NCI-H187 (cell line): Measurements from ENCODE around the gene GLI2.

Experiments
- DNase-seq, 2 experiments: peaks; one replicate each; lab custom pipeline; 2025; lab: John Stamatoyannopoulos, UW

The GLI2 gene

GRCh38 chr2:120758181-120759144 lies 22.8 kb downstream of the GLI2 start:
- no peak for DNase-seq

- no peak for DNase-seq
These were observed 24.1 kb downstream of the GLI2 start for GRCh38 chr2:120759543-120760331.

- no peak for DNase-seq
These were observed 24.9 kb downstream of the GLI2 start for GRCh38 chr2:120760446-120761135.

GRCh38 chr2:120761164-120761861 lies 25.6 kb downstream of the GLI2 start:
- no peak for DNase-seq

GRCh38 chr2:120761911-120762310 lies 26.2 kb downstream of the GLI2 start:
- no peak for DNase-seq

- no peak for DNase-seq
These were observed 26.8 kb downstream of the GLI2 start for GRCh38 chr2:120762341-120763061.

GRCh38 chr2:120763508-120763907 lies 27.8 kb downstream of the GLI2 start:
- DNase-seq: no peak

GRCh38 chr2:120763931-120764330 lies 28.3 kb downstream of the GLI2 start:
- no peak for DNase-seq

- DNase-seq: no peak
These were observed 28.8 kb downstream of the GLI2 start for GRCh38 chr2:120764492-120764891.

- no peak for DNase-seq
These were observed 29.5 kb downstream of the GLI2 start for GRCh38 chr2:120764991-120765677.

GRCh38 chr2:120765678-120766469 lies 30.2 kb downstream of the GLI2 start:
- DNase-seq: no peak

- DNase-seq: no peak
These were observed 31.0 kb downstream of the GLI2 start for GRCh38 chr2:120766470-120767351.

- DNase-seq: no peak
These were observed 31.9 kb downstream of the GLI2 start for GRCh38 chr2:120767486-120768005.

- no peak for DNase-seq
These were observed 32.7 kb downstream of the GLI2 start for GRCh38 chr2:120768112-120769048.

GRCh38 chr2:120769076-120769786 lies 33.6 kb downstream of the GLI2 start:
- no peak for DNase-seq

GRCh38 chr2:120769787-120770120 lies 34.1 kb downstream of the GLI2 start:
- no peak for DNase-seq

- no peak for DNase-seq
These were observed 34.5 kb downstream of the GLI2 start for GRCh38 chr2:120770176-120770575.
